PC-9 (cell line): ENCODE measurements around the gene SPOCK3. TPM values are rescaled to one million over a fixed set of nuclear protein-coding genes. Genes with fewer than 3 reads are reported as not detected.

ENCODE experiments used
- BruUV-seq: library from RNA; stranded (reverse); fragments of 400-500 nt; replicated peaks from 2 replicates; lab custom pipeline; 2021; lab: Mats Ljungman, UMichigan
- CTCF ChIA-PET: fragments of 300-600 bp; sonication (Branson Sonifier 250); formaldehyde crosslinking; loops from one replicate; lab custom pipeline; 2022; ENCODE audit warnings: antibody characterized with exemption; lab: Charles Lee
- POLR2A ChIA-PET: fragments of 300-600 bp; sonication (Branson Sonifier 250); formaldehyde crosslinking; loops from one replicate; lab custom pipeline; 2022; ENCODE audit warnings: antibody characterized with exemption; ENCODE audit not compliant: unreplicated experiment; lab: Charles Lee
- DNase-seq, 2 experiments: peaks; one replicate each; pipeline versions ENCODE4 v3.0.0 to v3.0.0-alpha.2; 2015 to 2022; ENCODE audit warnings: mixed read lengths in 1 of 2
- H2AFZ ChIP-seq: fragments of 200-600 bp; sonication (generic); 2 replicates; pipeline ENCODE4 v1.8.1; 2017; ENCODE audit warnings: antibody characterized with exemption
- H3F3A ChIP-seq: fragments of 200-600 bp; sonication (generic); 2 replicates; pipeline ENCODE4 v1.8.1; 2017; ENCODE audit warnings: antibody characterized with exemption, mild to moderate bottlenecking, low read depth; ENCODE audit not compliant: insufficient read depth
- H3K27ac ChIP-seq: fragments of 200-600 bp; sonication (generic); 2 replicates; pipeline ENCODE4 v1.6.1; 2016; ENCODE audit warnings: mixed run types
- H3K27me3 ChIP-seq: fragments of 200-600 bp; sonication (generic); 2 replicates; pipeline ENCODE4 v1.6.1; 2016; ENCODE audit warnings: low read depth, mixed run types; ENCODE audit not compliant: insufficient read depth
- H3K36me3 ChIP-seq: fragments of 200-600 bp; sonication (generic); 2 replicates; pipeline ENCODE4 v1.6.1; 2016; ENCODE audit warnings: low read depth, mixed run types
- H3K4me1 ChIP-seq: fragments of 200-600 bp; sonication (generic); replicated peaks from 2 replicates; pipeline ENCODE4 v1.6.1; 2016; ENCODE audit warnings: mixed run types; ENCODE audit not compliant: insufficient read depth
- H3K4me2 ChIP-seq: fragments of 200-600 bp; sonication (generic); 2 replicates; pipeline ENCODE4 v1.6.1; 2017; ENCODE audit warnings: mixed run types
- H3K4me3 ChIP-seq: fragments of 200-600 bp; sonication (generic); 2 replicates; pipeline ENCODE4 v1.6.1; 2016; ENCODE audit warnings: mixed run types
- H3K79me2 ChIP-seq: fragments of 200-600 bp; sonication (generic); 2 replicates; pipeline ENCODE4 v1.6.1; 2017; ENCODE audit warnings: low read depth, mixed run types
- H3K9me2 ChIP-seq: fragments of 200-600 bp; sonication (generic); 2 replicates; pipeline ENCODE4 v1.8.1; 2017; ENCODE audit warnings: mild to moderate bottlenecking; ENCODE audit not compliant: insufficient read depth
- H3K9me3 ChIP-seq: fragments of 200-600 bp; sonication (generic); 2 replicates; pipeline ENCODE4 v1.8.1; 2016; ENCODE audit warnings: low read depth; ENCODE audit not compliant: insufficient read depth
- H4K20me1 ChIP-seq: fragments of 200-600 bp; sonication (generic); 2 replicates; pipeline ENCODE4 v1.8.1; 2017; ENCODE audit not compliant: insufficient read depth
- CTCF ChIP-seq: fragments of 200-600 bp; sonication (generic); conservative IDR thresholded peaks from 2 replicates; pipeline ENCODE4 v1.6.1; 2017; ENCODE audit warnings: mixed run types, antibody characterized with exemption, mild to moderate bottlenecking, moderate library complexity
- EZH2 ChIP-seq: fragments of 200-600 bp; sonication (generic); IDR thresholded peaks from 2 replicates; pipeline ENCODE4 v1.8.0; 2017; ENCODE audit warnings: antibody characterized with exemption, low read depth
- intact Hi-C: fragments of 100-400 bp; cut with micrococcal nuclease; formaldehyde crosslinking; loops from one replicate; pipeline ENCODE4 v1.10.0; 2022; ENCODE audit not compliant: unreplicated experiment
- total RNA-seq: library from RNA; stranded (reverse); gene quantifications from 2 replicates; pipeline ENCODE4 v1.2.3, GENCODE V29; 2021

SPOCK3 gene
- total RNA-seq, 1 experiment from 2014 or later, result not detected

DNA sequence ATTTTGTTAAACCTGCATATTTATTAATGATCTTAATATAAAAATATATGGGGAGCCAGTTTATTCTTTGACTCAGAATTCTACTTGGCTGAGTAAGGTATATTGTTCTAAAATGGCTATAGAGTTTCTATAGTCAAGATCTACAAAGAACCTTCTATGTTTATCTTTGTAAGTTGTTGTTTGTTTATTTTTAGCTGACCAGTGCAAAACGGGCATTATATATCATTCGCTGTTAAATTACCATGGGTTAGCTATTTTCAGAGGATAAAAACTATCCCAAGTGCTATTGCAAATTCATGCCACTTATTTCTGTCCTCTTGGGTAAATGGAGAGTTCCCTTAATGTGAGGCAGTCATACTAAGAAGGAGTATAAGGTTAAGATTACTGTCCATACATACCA, 5.3 kb upstream of the SPOCK3 start:
- CTCF ChIA-PET, result no interaction called here
- no peaks in the 10 kb centered on the region for H3K4me1 ChIP-seq
- H3K27me3 ChIP-seq, result no peaks in the 10 kb centered on the region
- H3K36me3 ChIP-seq, result no peaks in the 10 kb centered on the region
- BruUV-seq, result no TSS peak
- H3K4me3 ChIP-seq, result no peak overlapping the region
- no peaks in the 10 kb centered on the region for H3K9me3 ChIP-seq
- no peak overlapping the region for H2AFZ ChIP-seq
- H3K9me2 ChIP-seq, result no peaks in the 10 kb centered on the region
- H4K20me1 ChIP-seq, result no peaks in the 10 kb centered on the region
- no peaks in the 10 kb centered on the region for H3K79me2 ChIP-seq
- POLR2A ChIA-PET, result interaction anchor here (0.6 kb wide), 1 partner anchor 28 kb away, joined by 3 read pairs; no protein-coding TSS in a partner anchor
- no peak overlapping the region for H3K27ac ChIP-seq
- no peak for DNase-seq
- no peaks in the 10 kb centered on the region for H3F3A ChIP-seq
- TF ChIP-seq EZH2, result no peak
- no peak for TF ChIP-seq CTCF
- intact Hi-C loops, result no loop called here
- no peak overlapping the region for H3K4me2 ChIP-seq

GRCh38 chr4:167238226-167238625, 3.9 kb upstream of the SPOCK3 start:
- no peaks in the 10 kb centered on the region for H3F3A ChIP-seq
- H3K9me2 ChIP-seq, result no peaks in the 10 kb centered on the region
- no peak for DNase-seq
- no peaks in the 10 kb centered on the region for H3K36me3 ChIP-seq
- no peaks in the 10 kb centered on the region for H3K79me2 ChIP-seq
- H3K4me3 ChIP-seq, result no peak overlapping the region
- H2AFZ ChIP-seq, result no peak overlapping the region
- intact Hi-C loops, result no loop called here
- H3K4me1 ChIP-seq, result no peaks in the 10 kb centered on the region
- no peak for TF ChIP-seq CTCF
- H3K4me2 ChIP-seq, result no peak overlapping the region
- no peaks in the 10 kb centered on the region for H4K20me1 ChIP-seq
- POLR2A ChIA-PET, result no interaction called here
- no TSS peak for BruUV-seq
- H3K9me3 ChIP-seq, result no peaks in the 10 kb centered on the region
- no peaks in the 10 kb centered on the region for H3K27me3 ChIP-seq
- CTCF ChIA-PET, result no interaction called here
- H3K27ac ChIP-seq, result no peak overlapping the region

DNA sequence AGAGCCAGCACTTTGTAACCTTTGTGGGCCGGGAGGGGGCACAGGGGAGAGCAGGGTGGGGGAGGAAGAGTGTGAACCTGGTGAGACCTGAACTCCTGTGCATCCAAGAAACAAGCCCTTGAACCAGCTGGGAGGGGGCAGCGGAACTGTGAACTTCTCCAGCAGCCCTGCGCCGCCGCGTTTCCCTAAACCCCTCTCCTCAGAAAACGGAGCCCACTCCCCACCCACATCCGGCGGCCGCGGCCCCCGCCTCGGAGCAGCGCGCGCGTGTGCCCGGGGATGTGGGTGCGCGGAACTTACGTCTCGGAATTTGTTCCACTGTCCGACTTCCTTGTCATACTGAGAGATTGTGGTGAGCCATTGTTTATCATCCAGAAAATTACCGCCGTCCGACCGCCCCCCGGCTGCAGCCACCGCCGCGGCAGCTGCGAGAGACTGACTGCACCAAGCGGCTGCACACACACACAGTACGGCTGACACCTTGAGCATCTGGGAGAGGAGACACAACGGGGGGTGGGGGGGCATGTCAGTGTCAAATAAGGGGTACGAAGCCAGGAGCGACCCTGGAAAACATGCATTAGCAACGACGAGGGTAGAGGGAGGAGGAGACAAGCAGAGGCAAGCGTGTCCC, 494 bp downstream of the SPOCK3 start:
- no peak overlapping the region for H3K27ac ChIP-seq
- ChIA-PET CTCF (no interaction called here), POLR2A (interaction anchor here (0.6 kb wide), 1 partner anchor 8 kb away, joined by 9 read pairs; no protein-coding TSS in a partner anchor)
- peak in 1 of 2 experiments; percentile 20 for DNase-seq
- no peaks in the 10 kb centered on the region for H3K9me2 ChIP-seq
- no TSS peak for BruUV-seq
- H2AFZ ChIP-seq, result peak overlapping the region; percentile 88
- H3K36me3 ChIP-seq, result no peaks in the 10 kb centered on the region
- H3K9me3 ChIP-seq, result no peaks in the 10 kb centered on the region
- H3K79me2 ChIP-seq, result no peaks in the 10 kb centered on the region
- peak overlapping the region; percentile 66; the same call in 1 of the 2 replicates for H3K4me3 ChIP-seq
- TF ChIP-seq EZH2, result no peak
- no peak for TF ChIP-seq CTCF
- no peaks in the 10 kb centered on the region for H3F3A ChIP-seq
- no peaks in the 10 kb centered on the region for H3K4me1 ChIP-seq
- no peaks in the 10 kb centered on the region for H4K20me1 ChIP-seq
- H3K4me2 ChIP-seq, result peak overlapping the region; percentile 86
- intact Hi-C loops, result loop anchor here (5.0 kb wide), 1 partner anchor 211 kb away; no protein-coding TSS in a partner anchor
- H3K27me3 ChIP-seq, result no peaks in the 10 kb centered on the region
